Testis (tissue), 2 donors: Measurements from ENCODE around the gene VANGL2.

ENCODE experiments used
- CTCF ChIP-seq, 3 experiments: fragments of 450-650 bp in 2 of 3; fragments of 200-600 bp in 1 of 3; sonication (generic) in 1 of 3; IDR thresholded peaks; one replicate each; pipeline ENCODE4 v1.5.1; 2016 to 2019; ENCODE audit warnings: antibody characterized with exemption in 3 of 3, mild to moderate bottlenecking in 2 of 3, moderate library complexity in 1 of 3
- POLR2A ChIP-seq: fragments of 450-650 bp; IDR thresholded peaks from one replicate; pipeline ENCODE4 v1.6.1; 2017; ENCODE audit warnings: antibody characterized with exemption, mild to moderate bottlenecking, moderate library complexity

DNA sequence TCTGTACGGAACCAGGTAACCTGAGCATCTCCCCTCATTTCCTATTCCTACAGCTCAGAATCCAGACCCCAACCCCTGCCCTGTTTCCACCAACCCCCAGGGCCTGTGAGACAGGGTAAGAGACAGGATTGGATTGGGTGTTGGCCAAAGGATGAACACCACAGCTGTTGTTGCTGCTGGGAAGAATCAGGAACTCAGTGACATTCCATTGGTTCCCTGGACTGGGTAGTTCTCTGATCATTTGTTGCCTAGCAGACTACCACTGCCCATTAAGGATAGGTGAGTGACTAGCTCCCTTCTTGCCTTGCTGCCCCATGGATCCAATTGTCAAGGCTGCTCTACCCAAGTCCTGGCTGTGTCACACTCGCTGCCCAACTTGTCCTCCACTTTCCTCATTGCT is 47.1 kb upstream of the VANGL2 start:
- TF ChIP-seq CTCF (IDR thresholded peaks at IDR 0.05): no peak
- TF ChIP-seq POLR2A: no peak
